ENCODE measurements around the gene RGS18.

The RGS18 gene

GRCh38 chr1:192167911-192168700 is 9.8 kb downstream of the RGS18 start (continued):
- TF ChIP-seq IKZF3 (tag by site-specific recombination; IDR thresholded peaks at IDR 0.05) (no peak), GLI4 (tag by site-specific recombination; IDR thresholded peaks at IDR 0.05) (no peak), ZNF76 (tag by site-specific recombination; IDR thresholded peaks at IDR 0.05; ENCODE audit: borderline replicate concordance, low read depth) (no peak), ZNF350 (tag by site-specific recombination; IDR thresholded peaks at IDR 0.05) (no peak), ZNF404 (tag by site-specific recombination; IDR thresholded peaks at IDR 0.05) (no peak), ZNF626 (tag by site-specific recombination; IDR thresholded peaks at IDR 0.05) (no peak), ZNF776 (tag by site-specific recombination; IDR thresholded peaks at IDR 0.05; ENCODE audit: borderline replicate concordance) (no peak), ZNF488 (tag by site-specific recombination; IDR thresholded peaks at IDR 0.05) (no peak), ZNF23 (tag by site-specific recombination; IDR thresholded peaks at IDR 0.05; ENCODE audit: borderline replicate concordance) (no peak), PRDM6 (tag by site-specific recombination; IDR thresholded peaks at IDR 0.05) (no peak)

- TF ChIP-seq ZNF621 (tag by site-specific recombination; IDR thresholded peaks at IDR 0.05) (no peak), TSHZ1 (tag by site-specific recombination; IDR thresholded peaks at IDR 0.05; ENCODE audit: borderline replicate concordance) (no peak), ZNF223 (tag by site-specific recombination; IDR thresholded peaks at IDR 0.05) (no peak), ZNF114 (tag by site-specific recombination; IDR thresholded peaks at IDR 0.05) (no peak), ZFP3 (tag by site-specific recombination; IDR thresholded peaks at IDR 0.05; ENCODE audit: low read depth) (no peak), ZNF280D (tag by site-specific recombination; IDR thresholded peaks at IDR 0.05) (no peak), PRDM1 (tag by site-specific recombination; IDR thresholded peaks at IDR 0.05) (no peak), ZNF707 (tag by site-specific recombination; IDR thresholded peaks at IDR 0.05) (no peak), ZNF626 (tag by site-specific recombination; IDR thresholded peaks at IDR 0.05) (no peak), GFI1B (tag by site-specific recombination; IDR thresholded peaks at IDR 0.05) (no peak), GLI4 (tag by site-specific recombination; IDR thresholded peaks at IDR 0.05) (no peak), ZNF280C (tag by site-specific recombination; IDR thresholded peaks at IDR 0.05) (no peak), ZBTB48 (tag by site-specific recombination; IDR thresholded peaks at IDR 0.05) (no peak), ZBTB8A (tag by site-specific recombination; IDR thresholded peaks at IDR 0.05) (no peak), ZNF394 (tag by site-specific recombination; IDR thresholded peaks at IDR 0.05; ENCODE audit: borderline replicate concordance) (no peak)
- Histone ChIP-seq H3K36me3 (ENCODE audit: control insufficient read depth in 2 of 2, insufficient read depth in 1 of 2, low read length in 2 of 2) (no peaks in the 10 kb centered on the region), H3K4me3 (ENCODE audit: low read depth, low read length) (no peak overlapping the region), H3K9me3 (ENCODE audit: control insufficient read depth, insufficient read depth, low read depth, low read length) (no peaks in the 10 kb centered on the region), H3K4me1 (ENCODE audit: control insufficient read depth, insufficient read depth, low read length) (no peaks in the 10 kb centered on the region), H3K27ac (ENCODE audit: extremely low read depth, low read depth, low read length) (no peak overlapping the region)
- CTCF ChIA-PET, result no interaction called here
- POLR2A ChIA-PET, result no interaction called here
Measured at GRCh38 chr1:192168964-192169363, 10.7 kb downstream of the RGS18 start.
